MM.1S (cell line): ENCODE results near the gene DLD.
"Not testable (repeated sequence)": the region's sequence is repeated elsewhere in the genome, so short reads cannot be mapped to it uniquely, and the experiment has no call there.

Experiments used
- DNase-seq: peaks from one replicate; pipeline ENCODE4 v3.0.0-alpha.2; 2015
- H2AFZ ChIP-seq: fragments of 300-600 bp; sonication (generic); 2 replicates; pipeline ENCODE4 v1.6.0; 2016; ENCODE audit warnings: antibody characterized with exemption, low read length
- H3F3A ChIP-seq: fragments of 300-600 bp; sonication (generic); 2 replicates; pipeline ENCODE4 v1.6.1; 2016; ENCODE audit warnings: mild to moderate bottlenecking, antibody characterized with exemption, low read length, moderate library complexity, mixed read lengths; ENCODE audit not compliant: insufficient read depth
- H3K27ac ChIP-seq: fragments of 300-600 bp; sonication (generic); 2 replicates; pipeline ENCODE4 v1.5.1; 2016; ENCODE audit warnings: mild to moderate bottlenecking, low read length
- H3K27me3 ChIP-seq: fragments of 300-600 bp; sonication (generic); replicated peaks from 2 replicates; pipeline ENCODE4 v1.6.0; 2016; ENCODE audit warnings: low read length; ENCODE audit not compliant: insufficient read depth
- H3K36me3 ChIP-seq: fragments of 300-600 bp; sonication (generic); replicated peaks from 2 replicates; pipeline ENCODE4 v1.6.1; 2016; ENCODE audit warnings: mild to moderate bottlenecking, low read length, mixed read lengths; ENCODE audit not compliant: insufficient read depth
- H3K4me1 ChIP-seq: fragments of 300-600 bp; sonication (generic); 2 replicates; pipeline ENCODE4 v1.6.1; 2016; ENCODE audit warnings: low read length, mixed read lengths
- H3K4me2 ChIP-seq: fragments of 300-600 bp; sonication (generic); 2 replicates; pipeline ENCODE4 v1.6.0; 2016; ENCODE audit warnings: low read depth, low read length
- H3K4me3 ChIP-seq: fragments of 300-600 bp; sonication (generic); 2 replicates; pipeline ENCODE4 v1.5.1; 2016; ENCODE audit warnings: low read length, mixed read lengths
- H3K79me2 ChIP-seq: fragments of 300-600 bp; sonication (generic); 2 replicates; pipeline ENCODE4 v1.6.1; 2016; ENCODE audit warnings: mixed run types, low read length, mixed read lengths
- H3K9ac ChIP-seq: fragments of 300-600 bp; sonication (generic); 2 replicates; pipeline ENCODE4 v1.6.1; 2016; ENCODE audit warnings: low read length, mixed read lengths
- H3K9me2 ChIP-seq: fragments of 300-600 bp; sonication (generic); replicated peaks from 2 replicates; pipeline ENCODE4 v1.6.1; 2016; ENCODE audit warnings: mild to moderate bottlenecking, low read length, mixed read lengths; ENCODE audit not compliant: insufficient read depth
- H3K9me3 ChIP-seq: fragments of 300-600 bp; sonication (generic); replicated peaks from 2 replicates; pipeline ENCODE4 v1.6.1; 2016; ENCODE audit warnings: mild to moderate bottlenecking, low read length, mixed read lengths; ENCODE audit not compliant: insufficient read depth
- H4K20me1 ChIP-seq: fragments of 300-600 bp; sonication (generic); 2 replicates; pipeline ENCODE4 v1.6.1; 2016; ENCODE audit warnings: mild to moderate bottlenecking, low read length, moderate library complexity, mixed read lengths; ENCODE audit not compliant: insufficient read depth
- CTCF ChIP-seq: fragments of 300-600 bp; sonication (generic); IDR thresholded peaks from 2 replicates; pipeline ENCODE4 v1.5.1; 2016; ENCODE audit warnings: antibody characterized with exemption, low read length, mixed read lengths
- EZH2 ChIP-seq: fragments of 300-600 bp; sonication (generic); optimal IDR thresholded peaks from 2 replicates; pipeline ENCODE3; 2017; ENCODE audit warnings: low read depth, mild to moderate bottlenecking, antibody characterized with exemption, low read length, mixed read lengths
- EZH2phosphoT487 ChIP-seq: fragments of 300-600 bp; sonication (generic); IDR thresholded peaks from 2 replicates; pipeline ENCODE4 v1.6.1; 2018; ENCODE audit warnings: antibody characterized with exemption, low read length

Gene DLD

GRCh38 chr7:107918948-107919347 is 28.0 kb downstream of the DLD start:
- no peak overlapping the region for H2AFZ ChIP-seq
- H3K27me3 ChIP-seq: no peaks in the 10 kb centered on the region
- no peaks in the 10 kb centered on the region for H3K9me2 ChIP-seq
- H3K9ac ChIP-seq: no peak overlapping the region
- H3F3A ChIP-seq: no peaks in the 10 kb centered on the region
- H3K36me3 ChIP-seq: peaks cover 19% of the 10 kb centered on the region; the same call in 1 of the 2 replicates
- H4K20me1 ChIP-seq: no peaks in the 10 kb centered on the region
- no peaks in the 10 kb centered on the region for H3K9me3 ChIP-seq
- H3K4me2 ChIP-seq: no peak overlapping the region
- H3K4me3 ChIP-seq: no peak overlapping the region
- no peaks in the 10 kb centered on the region for H3K4me1 ChIP-seq
- H3K27ac ChIP-seq: no peak overlapping the region
- no peak for DNase-seq
- H3K79me2 ChIP-seq: no peaks in the 10 kb centered on the region
- no peak for TF ChIP-seq EZH2

GRCh38 chr7:107920048-107920772 is 29.2 kb downstream of the DLD start:
- TF ChIP-seq CTCF (no peak), EZH2phosphoT487 (no peak), EZH2 (no peak)
- peaks cover 17% of the 10 kb centered on the region; the same call in 1 of the 2 replicates for H3K36me3 ChIP-seq
- no peak overlapping the region for H3K9ac ChIP-seq

GRCh38 chr7:107921826-107922225 is 30.8 kb downstream of the DLD start:
- not testable (repeated sequence) for H3K9ac ChIP-seq, H3K27ac ChIP-seq, H3K79me2 ChIP-seq, DNase-seq, H3F3A ChIP-seq, H3K9me3 ChIP-seq, H3K9me2 ChIP-seq, H3K4me2 ChIP-seq, H3K4me1 ChIP-seq, H4K20me1 ChIP-seq, H3K4me3 ChIP-seq, H3K27me3 ChIP-seq, H2AFZ ChIP-seq
- H3K36me3 ChIP-seq: peaks cover 13% of the 10 kb centered on the region; the same call in 1 of the 2 replicates

More at GRCh38 chr7:107920048-107920772, 29.2 kb downstream of the DLD start:
- Histone ChIP-seq H3K27me3 (no peaks in the 10 kb centered on the region), H3K4me2 (no peak overlapping the region), H3F3A (peaks cover 6% of the 10 kb centered on the region; the same call in 1 of the 2 replicates), H3K9me3 (no peaks in the 10 kb centered on the region), H2AFZ (no peak overlapping the region), H4K20me1 (no peaks in the 10 kb centered on the region), H3K9me2 (no peaks in the 10 kb centered on the region), H3K27ac (no peak overlapping the region), H3K79me2 (no peaks in the 10 kb centered on the region), H3K4me1 (no peaks in the 10 kb centered on the region), H3K4me3 (no peak overlapping the region)
- no peak for DNase-seq

- Histone ChIP-seq H3K4me2 (no peak overlapping the region), H3K9me3 (no peaks in the 10 kb centered on the region), H3K27me3 (no peaks in the 10 kb centered on the region), H3K9ac (no peak overlapping the region), H3K79me2 (no peaks in the 10 kb centered on the region), H3K27ac (no peak overlapping the region), H3K4me3 (no peak overlapping the region), H3K36me3 (peaks cover 5% of the 10 kb centered on the region; the same call in 1 of the 2 replicates), H3K4me1 (no peaks in the 10 kb centered on the region), H2AFZ (no peak overlapping the region), H4K20me1 (no peaks in the 10 kb centered on the region), H3F3A (peaks cover 6% of the 10 kb centered on the region; the same call in 1 of the 2 replicates), H3K9me2 (no peaks in the 10 kb centered on the region)
- TF ChIP-seq CTCF (no peak), EZH2phosphoT487 (no peak), EZH2 (no peak)
- no peak for DNase-seq
Measured at GRCh38 chr7:107922886-107923285, 31.9 kb downstream of the DLD start.
